NCI-H1694 (cell line): Measurements from ENCODE around the gene KLF6.
"Not testable (repeated sequence)": the region's sequence is repeated elsewhere in the genome, so short reads cannot be mapped to it uniquely, and the experiment has no call there.

Experiments
- DNase-seq: peaks from one replicate; lab custom pipeline; 2025; lab: John Stamatoyannopoulos, UW

The KLF6 gene

GRCh38 chr10:3756360-3756740, 28.7 kb downstream of the KLF6 start:
- DNase-seq: no peak

GRCh38 chr10:3755440-3756359, 29.3 kb downstream of the KLF6 start:
- DNase-seq: no peak

- no peak for DNase-seq
Observed at GRCh38 chr10:3754727-3755439, 30.1 kb downstream of the KLF6 start.

GRCh38 chr10:3750854-3751253, 34.2 kb downstream of the KLF6 start:
- no peak for DNase-seq

- no peak for DNase-seq
Observed at GRCh38 chr10:3750006-3750816, 34.8 kb downstream of the KLF6 start.

GRCh38 chr10:3749600-3749999, 35.4 kb downstream of the KLF6 start:
- DNase-seq: no peak

- DNase-seq: no peak
Observed at GRCh38 chr10:3749011-3749410, 36.0 kb downstream of the KLF6 start.

- no peak for DNase-seq
Observed at GRCh38 chr10:3748484-3748883, 36.5 kb downstream of the KLF6 start.

GRCh38 chr10:3747984-3748383, 37.0 kb downstream of the KLF6 start:
- no peak for DNase-seq

- no peak for DNase-seq
Observed at GRCh38 chr10:3747248-3747960, 37.6 kb downstream of the KLF6 start.

GRCh38 chr10:3746634-3747033, 38.4 kb downstream of the KLF6 start:
- DNase-seq: no peak

- DNase-seq: no peak
Observed at GRCh38 chr10:3745521-3745920, 39.5 kb downstream of the KLF6 start.

- no peak for DNase-seq
Observed at GRCh38 chr10:3741688-3742461, 43.1 kb downstream of the KLF6 start.

GRCh38 chr10:3740157-3740871, 44.7 kb downstream of the KLF6 start:
- no peak for DNase-seq

- DNase-seq: no peak
Observed at GRCh38 chr10:3738855-3739350, 46.1 kb downstream of the KLF6 start.

- DNase-seq: no peak
Observed at GRCh38 chr10:3737864-3738263, 47.1 kb downstream of the KLF6 start.

- no peak for DNase-seq
Observed at GRCh38 chr10:3735175-3735574, 49.8 kb downstream of the KLF6 start.

GRCh38 chr10:3734111-3734510, 50.9 kb downstream of the KLF6 start:
- no peak for DNase-seq

- DNase-seq: not testable (repeated sequence)
Observed at GRCh38 chr10:3732183-3732582, 52.8 kb downstream of the KLF6 start.

GRCh38 chr10:3729397-3729976, 55.5 kb downstream of the KLF6 start:
- DNase-seq: no peak
